ENCODE measurements around the gene FGFR3. TPM values are rescaled to one million over a fixed set of nuclear protein-coding genes. Genes with fewer than 3 reads are reported as not detected.

The FGFR3 gene
- total RNA-seq, 1 donor from 2014 or later = 169 TPM

DNA sequence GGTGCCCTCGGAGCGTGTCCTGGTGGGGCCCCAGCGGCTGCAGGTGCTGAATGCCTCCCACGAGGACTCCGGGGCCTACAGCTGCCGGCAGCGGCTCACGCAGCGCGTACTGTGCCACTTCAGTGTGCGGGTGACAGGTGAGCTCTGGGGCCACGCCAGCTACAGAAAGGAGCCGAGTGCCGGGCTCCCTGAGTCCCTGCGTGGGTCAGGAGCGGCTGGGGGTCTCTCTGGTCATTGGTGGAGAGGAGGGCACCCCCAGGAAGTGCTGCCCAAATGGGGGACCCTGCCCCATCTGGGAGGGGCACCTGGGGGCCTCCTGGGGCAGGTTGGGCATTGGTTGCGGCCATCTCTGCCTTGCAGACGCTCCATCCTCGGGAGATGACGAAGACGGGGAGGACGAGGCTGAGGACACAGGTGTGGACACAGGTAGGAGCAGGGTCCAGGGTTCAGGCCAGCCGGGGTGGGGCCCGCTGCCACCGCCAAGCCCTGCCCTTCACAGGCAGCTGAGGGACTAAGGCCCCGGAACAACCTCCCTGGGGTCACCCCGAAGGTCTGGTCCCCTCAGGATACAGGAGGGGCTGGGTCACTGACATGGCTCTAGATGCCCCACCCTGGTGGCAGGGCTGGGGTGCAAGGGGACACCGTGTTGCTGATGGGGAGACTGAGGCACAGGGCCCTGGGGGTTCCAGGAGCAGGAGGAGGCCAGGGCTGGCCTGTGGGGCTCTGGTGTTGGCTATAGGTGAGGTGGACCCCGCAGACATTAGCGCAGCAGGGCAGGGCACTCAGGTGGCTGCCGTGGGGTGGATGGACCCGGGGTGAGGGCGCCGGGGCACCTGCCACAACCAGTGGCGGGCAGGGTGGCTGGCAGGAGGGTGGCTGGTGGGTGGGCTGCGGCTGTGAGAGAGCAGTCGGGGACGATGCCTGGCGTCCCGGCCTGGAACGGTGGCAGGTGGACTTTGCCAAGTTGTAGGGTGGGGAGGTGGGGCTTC is 6.6 kb downstream of the FGFR3 start:
- no peak for DNase-seq (ENCODE audit: low spot score, unreplicated experiment)
- Mint-ChIP-seq H3K4me3 (ENCODE audit: low read depth) (no peak overlapping the region), H3K27ac (no peak overlapping the region), H3K27me3 (no peaks in the 10 kb centered on the region), H3K4me1 (ENCODE audit: low read depth) (peaks cover 12% of the 10 kb centered on the region), H3K36me3 (ENCODE audit: insufficient read depth) (peaks cover 2% of the 10 kb centered on the region), H3K9me3 (ENCODE audit: low read depth) (no peaks in the 10 kb centered on the region)
- TF ChIP-seq, protein P1, sequence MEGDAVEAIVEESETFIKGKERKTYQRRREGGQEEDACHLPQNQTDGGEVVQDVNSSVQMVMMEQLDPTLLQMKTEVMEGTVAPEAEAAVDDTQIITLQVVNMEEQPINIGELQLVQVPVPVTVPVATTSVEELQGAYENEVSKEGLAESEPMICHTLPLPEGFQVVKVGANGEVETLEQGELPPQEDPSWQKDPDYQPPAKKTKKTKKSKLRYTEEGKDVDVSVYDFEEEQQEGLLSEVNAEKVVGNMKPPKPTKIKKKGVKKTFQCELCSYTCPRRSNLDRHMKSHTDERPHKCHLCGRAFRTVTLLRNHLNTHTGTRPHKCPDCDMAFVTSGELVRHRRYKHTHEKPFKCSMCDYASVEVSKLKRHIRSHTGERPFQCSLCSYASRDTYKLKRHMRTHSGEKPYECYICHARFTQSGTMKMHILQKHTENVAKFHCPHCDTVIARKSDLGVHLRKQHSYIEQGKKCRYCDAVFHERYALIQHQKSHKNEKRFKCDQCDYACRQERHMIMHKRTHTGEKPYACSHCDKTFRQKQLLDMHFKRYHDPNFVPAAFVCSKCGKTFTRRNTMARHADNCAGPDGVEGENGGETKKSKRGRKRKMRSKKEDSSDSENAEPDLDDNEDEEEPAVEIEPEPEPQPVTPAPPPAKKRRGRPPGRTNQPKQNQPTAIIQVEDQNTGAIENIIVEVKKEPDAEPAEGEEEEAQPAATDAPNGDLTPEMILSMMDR (IDR thresholded peaks at IDR 0.05; ENCODE audit: unreplicated experiment) = no peak

DNA sequence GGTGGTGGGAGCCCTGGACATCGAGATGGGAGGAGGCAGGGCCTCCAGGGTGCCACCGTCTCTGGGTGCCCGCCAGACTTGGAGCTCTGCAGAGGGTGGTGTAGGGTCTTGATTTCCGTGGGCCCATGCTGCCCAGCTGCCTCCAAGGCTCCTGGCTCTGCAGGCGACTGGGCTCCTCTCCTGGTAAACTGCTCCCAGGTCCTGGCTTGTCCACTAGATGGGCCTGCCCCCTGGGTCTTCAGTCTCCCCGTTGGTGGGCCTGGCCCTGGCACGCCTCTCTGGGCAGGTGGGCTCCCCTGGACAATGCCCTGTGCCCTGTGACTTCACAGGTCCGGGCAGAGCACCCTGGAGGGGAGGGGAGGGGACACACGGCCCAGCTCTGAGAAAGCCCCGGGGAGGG is 7.7 kb downstream of the FGFR3 start:
- Mint-ChIP-seq H3K4me3 (ENCODE audit: low read depth) (no peak overlapping the region), H3K9me3 (ENCODE audit: low read depth) (no peaks in the 10 kb centered on the region), H3K27ac (no peak overlapping the region), H3K36me3 (ENCODE audit: insufficient read depth) (peaks cover 2% of the 10 kb centered on the region), H3K4me1 (ENCODE audit: low read depth) (peaks cover 11% of the 10 kb centered on the region), H3K27me3 (no peaks in the 10 kb centered on the region)
- TF ChIP-seq, protein P1 (IDR thresholded peaks at IDR 0.05; ENCODE audit: unreplicated experiment) = no peak
- DNase-seq (ENCODE audit: low spot score, unreplicated experiment) = no peak

DNA sequence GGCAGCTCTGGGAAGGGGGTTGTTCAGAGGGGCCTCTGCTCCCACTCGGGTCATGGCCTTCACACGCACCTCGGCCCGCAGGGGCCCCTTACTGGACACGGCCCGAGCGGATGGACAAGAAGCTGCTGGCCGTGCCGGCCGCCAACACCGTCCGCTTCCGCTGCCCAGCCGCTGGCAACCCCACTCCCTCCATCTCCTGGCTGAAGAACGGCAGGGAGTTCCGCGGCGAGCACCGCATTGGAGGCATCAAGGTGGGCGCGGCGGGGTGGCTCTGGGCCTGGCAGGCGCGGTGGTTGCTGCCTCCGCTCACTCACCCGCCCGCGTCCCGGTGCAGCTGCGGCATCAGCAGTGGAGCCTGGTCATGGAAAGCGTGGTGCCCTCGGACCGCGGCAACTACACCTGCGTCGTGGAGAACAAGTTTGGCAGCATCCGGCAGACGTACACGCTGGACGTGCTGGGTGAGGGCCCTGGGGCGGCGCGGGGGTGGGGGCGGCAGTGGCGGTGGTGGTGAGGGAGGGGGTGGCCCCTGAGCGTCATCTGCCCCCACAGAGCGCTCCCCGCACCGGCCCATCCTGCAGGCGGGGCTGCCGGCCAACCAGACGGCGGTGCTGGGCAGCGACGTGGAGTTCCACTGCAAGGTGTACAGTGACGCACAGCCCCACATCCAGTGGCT is 8.3 kb downstream of the FGFR3 start:
- no peaks in the 10 kb centered on the region for H3K27me3 Mint-ChIP-seq
- H3K4me1 Mint-ChIP-seq (ENCODE audit: low read depth) = peaks cover 5% of the 10 kb centered on the region
- TF ChIP-seq, protein P1 (IDR thresholded peaks at IDR 0.05; ENCODE audit: unreplicated experiment) = no peak
- H3K9me3 Mint-ChIP-seq (ENCODE audit: low read depth) = no peaks in the 10 kb centered on the region
- no peak overlapping the region for H3K4me3 Mint-ChIP-seq (ENCODE audit: low read depth)
- DNase-seq (ENCODE audit: low spot score, unreplicated experiment) = no peak
- H3K36me3 Mint-ChIP-seq (ENCODE audit: insufficient read depth) = peaks cover 2% of the 10 kb centered on the region
- no peak overlapping the region for H3K27ac Mint-ChIP-seq

DNA sequence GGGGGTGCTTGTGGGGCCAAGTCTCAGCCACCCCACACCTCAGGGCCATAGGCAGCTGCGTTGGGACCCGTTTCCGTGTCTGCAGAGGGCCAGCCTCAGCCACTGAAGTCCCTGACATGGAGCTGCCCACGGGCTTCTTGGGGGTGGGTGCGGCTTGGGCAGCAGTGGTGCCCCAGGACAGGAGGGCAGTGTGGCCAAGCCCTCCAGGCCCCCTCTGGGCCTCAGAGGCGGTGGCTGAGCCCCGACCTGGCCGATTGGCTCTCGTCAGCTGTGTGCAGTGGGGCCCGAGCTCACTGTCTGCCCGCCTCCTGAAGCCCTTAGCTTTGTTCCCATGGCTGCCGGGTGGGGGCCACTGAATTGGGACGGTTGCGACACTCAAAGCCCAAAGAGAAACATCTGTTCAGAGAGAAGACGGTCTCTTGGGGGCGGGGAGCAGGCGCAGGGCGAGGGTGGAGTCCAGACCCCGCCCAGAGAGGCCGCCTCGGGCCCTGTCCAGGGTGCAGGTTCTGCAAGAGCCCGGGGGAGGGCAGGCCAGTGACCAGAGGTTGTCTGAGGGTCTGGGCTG is 9.1 kb downstream of the FGFR3 start:
- DNase-seq (ENCODE audit: low spot score, unreplicated experiment) = no peak
- H3K27ac Mint-ChIP-seq = no peak overlapping the region
- H3K4me1 Mint-ChIP-seq (ENCODE audit: low read depth) = no peaks in the 10 kb centered on the region
- H3K36me3 Mint-ChIP-seq (ENCODE audit: insufficient read depth) = peaks cover 2% of the 10 kb centered on the region
- H3K4me3 Mint-ChIP-seq (ENCODE audit: low read depth) = no peak overlapping the region
- TF ChIP-seq, protein P1 (IDR thresholded peaks at IDR 0.05; ENCODE audit: unreplicated experiment) = no peak
- H3K27me3 Mint-ChIP-seq = no peaks in the 10 kb centered on the region
- no peaks in the 10 kb centered on the region for H3K9me3 Mint-ChIP-seq (ENCODE audit: low read depth)
